Superior temporal gyrus (tissue), 1 donor: ENCODE results near the gene KIRREL3.

Experiments used
- DNase-seq: peaks from one replicate; pipeline ENCODE4 v3.0.0-alpha.2; 2016; ENCODE audit errors: extremely low spot score

Gene KIRREL3

DNA sequence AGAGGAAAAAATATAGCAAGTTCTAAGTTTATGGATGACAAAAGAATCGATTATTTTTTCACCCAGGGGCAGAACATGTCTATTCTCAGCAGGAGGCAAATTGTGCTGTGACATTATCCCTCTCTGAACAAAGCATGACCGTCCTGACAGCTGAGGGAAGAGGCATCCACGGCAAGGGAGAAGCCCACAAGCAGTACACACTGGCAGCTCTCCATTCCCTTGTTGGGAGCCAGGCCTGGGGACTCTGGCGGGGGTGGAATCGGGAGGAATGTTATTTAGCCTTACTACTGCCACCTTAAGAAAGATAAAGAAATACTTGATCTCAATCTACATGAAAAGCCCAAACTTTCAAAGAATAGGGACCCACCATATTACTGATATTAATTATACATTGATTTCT is 3.4 kb downstream of the KIRREL3 start:
- no peak for DNase-seq

- no peak for DNase-seq
These were observed 4.3 kb downstream of the KIRREL3 start for GRCh38 chr11:126996036-126996804.

DNA sequence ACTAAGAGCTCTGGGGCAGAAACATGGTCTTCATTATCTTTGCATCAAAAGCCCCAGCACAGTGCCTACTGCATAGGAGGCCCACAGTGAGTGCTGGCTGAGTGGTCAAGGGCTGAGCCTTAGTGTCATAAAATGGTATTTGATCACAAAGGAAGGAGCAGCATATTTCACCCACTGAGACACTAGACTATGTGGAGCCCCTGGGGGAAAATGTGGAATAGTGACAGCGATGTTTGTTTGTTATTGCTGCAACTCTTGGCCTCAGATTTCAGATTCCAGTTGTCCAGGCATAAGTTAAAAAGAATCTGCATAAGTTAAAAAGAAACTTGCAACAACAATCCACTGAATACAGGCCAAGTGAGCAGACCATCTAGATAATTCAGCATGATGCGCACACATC is 7.0 kb downstream of the KIRREL3 start:
- no peak for DNase-seq

DNA sequence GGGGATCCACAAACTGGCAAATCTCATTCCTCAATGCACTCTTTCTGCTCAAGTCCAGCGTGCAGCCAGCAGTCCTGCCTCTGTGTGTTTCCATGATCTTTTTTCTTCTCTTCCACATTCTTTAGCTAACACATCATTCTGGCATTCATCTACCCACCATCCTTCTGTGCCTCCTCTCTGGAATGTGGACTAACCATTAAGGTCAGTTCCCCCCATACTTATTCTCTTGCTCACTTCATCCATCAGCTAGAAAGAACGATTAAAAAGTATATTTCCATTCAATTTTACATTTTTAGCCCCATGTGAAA is 7.8 kb downstream of the KIRREL3 start:
- no peak for DNase-seq

- DNase-seq: peak; percentile 58
These were observed 8.3 kb downstream of the KIRREL3 start for GRCh38 chr11:126992065-126992803.

DNA sequence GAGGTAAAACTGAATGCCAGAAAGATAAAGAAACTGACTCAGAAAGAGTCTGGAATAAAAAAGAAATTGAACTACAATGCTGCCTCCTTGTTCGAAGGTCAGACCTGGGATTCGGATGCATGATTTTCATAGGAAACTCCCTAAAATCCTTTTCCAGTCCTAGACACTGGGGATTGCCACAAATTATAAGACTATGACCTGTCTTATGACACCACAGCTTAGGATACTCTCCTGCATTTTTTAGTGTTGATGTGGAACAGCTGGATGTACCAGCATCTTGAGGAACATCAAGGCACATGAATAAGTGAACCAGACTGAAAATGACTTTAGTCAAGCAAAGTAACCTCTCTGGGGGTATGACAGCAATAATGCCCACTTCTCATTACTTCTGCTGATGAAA is 9.0 kb downstream of the KIRREL3 start:
- DNase-seq: no peak

GRCh38 chr11:126990716-126991480 is 9.7 kb downstream of the KIRREL3 start:
- DNase-seq: no peak

DNA sequence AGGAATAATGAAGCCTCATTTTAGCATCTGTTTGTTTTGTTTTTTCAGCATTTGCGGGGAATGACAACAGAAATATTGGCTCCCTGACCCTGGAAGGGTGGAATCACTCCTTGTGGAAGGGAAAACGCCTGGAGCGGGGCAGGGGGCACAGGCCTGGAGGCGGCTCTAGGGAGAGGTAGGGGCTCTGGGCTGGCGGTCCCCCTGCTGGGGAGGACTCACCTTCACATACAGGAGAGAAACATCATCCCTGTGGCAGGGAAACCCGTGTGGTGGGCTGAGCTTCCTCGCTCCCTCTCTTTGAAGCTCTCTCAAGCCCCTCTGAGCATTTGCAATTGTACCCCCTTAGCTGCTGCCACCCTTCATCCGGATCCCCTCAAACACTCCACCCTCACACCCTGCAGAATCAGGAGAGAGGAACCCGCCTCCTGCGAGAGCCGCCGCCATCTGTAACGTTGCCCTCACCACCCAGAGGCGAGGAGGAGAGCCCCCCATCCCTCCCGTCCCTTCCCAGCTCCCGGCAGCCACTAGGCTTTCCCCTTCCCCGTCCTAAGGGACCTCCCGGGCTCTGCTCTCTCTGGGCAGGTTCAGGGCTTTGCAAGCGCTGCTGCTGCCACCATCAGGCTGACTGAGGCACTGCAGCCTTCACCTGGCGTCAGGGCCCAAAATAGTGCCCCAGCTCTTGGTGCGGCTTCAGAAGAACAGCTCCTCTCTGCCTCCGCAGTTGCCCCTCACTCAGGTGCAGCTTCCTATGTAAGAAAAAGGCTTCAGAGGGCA is 10.4 kb downstream of the KIRREL3 start:
- peak; percentile 89 for DNase-seq

DNA sequence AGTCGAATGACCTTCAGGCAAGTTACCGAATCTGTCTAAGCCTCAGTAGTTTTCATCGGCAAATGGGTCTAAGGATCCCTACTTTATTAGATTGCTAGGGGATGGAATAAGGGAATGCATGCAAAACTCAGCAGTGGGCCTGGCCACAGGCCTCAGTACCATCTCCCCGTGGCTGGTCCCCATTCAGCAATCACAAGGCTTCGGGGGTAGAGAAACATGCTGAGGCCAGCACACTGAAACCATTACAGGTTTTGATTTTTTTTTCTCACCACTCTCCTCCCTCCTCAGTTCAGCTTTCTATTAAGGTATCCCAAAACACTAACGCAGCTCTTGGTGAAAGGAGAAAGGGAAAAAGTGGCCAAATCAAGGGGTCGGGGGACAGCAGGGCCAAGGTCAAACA is 11.9 kb downstream of the KIRREL3 start:
- no peak for DNase-seq

DNA sequence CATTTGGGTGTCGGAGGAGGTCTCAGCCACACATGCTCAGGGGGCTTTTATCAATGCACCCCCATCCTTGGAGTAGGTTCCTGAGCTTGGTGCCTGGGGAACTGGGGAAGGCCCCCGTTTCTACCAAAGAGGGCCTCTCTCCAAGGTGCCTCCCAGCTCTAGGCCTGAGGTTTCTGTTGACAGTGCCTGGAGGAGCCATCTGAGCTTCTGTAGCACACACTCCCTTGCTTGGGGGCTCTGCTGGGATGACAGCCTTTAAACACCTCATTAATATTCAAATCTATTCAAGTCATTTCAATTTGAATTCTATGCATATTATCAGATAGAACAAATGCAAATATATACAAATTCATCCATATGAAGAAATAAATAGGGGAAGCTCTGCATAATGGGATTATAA is 18.9 kb downstream of the KIRREL3 start:
- DNase-seq: no peak

DNA sequence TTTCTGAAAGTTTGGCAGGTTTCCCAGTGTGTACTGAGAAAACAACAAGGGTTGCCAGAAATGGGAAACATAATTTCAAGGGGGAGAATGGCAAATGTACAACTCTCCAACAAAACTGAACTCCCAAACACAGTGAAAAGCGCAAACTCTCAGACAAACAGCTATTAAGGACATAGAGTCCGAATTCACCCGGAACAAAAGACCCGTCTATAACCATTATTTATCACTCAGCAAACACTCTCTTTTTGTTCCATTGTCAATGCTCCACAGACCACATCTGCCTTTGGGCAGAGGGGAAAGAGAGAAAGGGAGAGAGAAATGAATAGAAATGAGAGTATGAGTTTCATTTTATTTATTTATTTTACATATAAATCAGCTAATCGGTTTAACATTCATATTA is 21.7 kb downstream of the KIRREL3 start:
- peak; percentile 94 for DNase-seq

- no peak for DNase-seq
These were observed 22.4 kb downstream of the KIRREL3 start for GRCh38 chr11:126978165-126978564.

DNA sequence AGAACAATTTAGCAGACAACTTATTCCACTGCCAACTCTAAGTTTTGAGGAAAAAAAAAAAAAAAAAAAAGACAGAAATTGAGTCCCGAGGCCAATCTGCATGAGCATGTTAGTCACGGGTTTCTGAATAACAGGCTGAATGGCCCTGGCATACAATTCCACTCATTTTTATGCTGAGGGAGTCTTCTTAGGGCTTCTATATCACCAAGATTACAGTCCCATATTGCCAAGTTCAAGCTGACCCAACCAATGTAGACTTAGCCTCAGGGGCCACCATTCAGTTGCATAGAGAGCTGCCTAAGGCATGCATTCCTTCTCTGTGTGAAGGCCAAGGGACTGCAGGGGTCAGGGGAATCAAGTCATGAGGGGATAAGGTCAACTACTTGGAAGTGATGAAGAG is 27.5 kb downstream of the KIRREL3 start:
- DNase-seq: no peak

DNA sequence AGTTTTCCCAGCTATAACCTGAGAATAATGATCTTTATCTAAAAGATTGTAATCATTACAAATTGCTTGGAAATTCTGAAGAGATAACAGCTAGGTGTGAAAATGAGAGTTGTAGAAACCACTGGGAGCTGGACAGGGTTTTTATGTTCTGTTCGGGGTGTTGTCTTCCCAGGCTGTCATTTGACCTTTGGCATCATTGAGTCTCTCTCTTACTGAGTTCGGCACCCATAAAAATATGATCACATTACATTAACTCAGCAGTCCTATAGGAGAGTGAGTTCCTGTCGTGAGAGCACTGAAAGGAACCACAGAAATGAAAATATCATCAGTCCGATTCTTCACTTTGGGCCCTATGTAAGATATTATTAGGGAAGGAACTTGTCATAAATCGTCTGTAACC is 29.3 kb downstream of the KIRREL3 start:
- no peak for DNase-seq

- DNase-seq: peak; percentile 85
These were observed 30.6 kb downstream of the KIRREL3 start for GRCh38 chr11:126969865-126970479.

DNA sequence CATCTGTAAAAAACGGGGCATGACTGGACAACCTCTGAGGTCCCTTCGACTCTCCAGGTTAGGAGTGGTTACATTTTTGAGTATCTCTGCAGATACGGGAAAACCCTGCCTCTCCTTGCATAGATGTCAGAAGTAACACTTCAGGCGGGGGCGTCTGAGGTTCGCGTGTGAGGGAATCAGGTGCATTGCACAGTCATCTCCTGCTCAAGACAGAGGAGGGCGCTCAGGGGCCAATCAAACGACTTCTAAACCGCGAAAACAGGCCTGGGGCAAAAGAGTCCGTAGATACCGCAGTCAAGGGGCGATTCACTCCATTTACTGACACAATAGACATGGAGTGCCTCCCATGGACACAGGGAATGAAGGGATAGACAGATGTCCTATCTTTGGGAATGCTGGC is 31.7 kb downstream of the KIRREL3 start:
- DNase-seq: no peak

DNA sequence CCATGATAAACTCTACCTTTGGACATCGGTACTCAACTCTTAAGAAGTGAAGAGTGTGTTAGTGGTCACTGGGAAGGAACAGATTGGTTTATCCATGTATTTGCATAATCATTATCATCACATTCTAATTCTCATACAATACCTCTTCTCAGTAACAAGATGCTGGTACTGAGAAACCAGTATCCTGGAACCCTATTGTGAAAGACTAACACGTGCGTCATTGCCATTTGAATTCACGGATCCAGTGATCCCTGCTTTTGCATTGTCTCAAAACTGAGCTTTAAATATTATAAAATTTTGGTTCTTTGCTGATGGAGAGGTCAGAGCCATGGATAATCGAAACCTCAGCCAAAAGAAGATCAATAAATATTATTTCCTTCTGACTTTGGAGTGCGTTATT is 35.2 kb downstream of the KIRREL3 start:
- DNase-seq: no peak

GRCh38 chr11:126963603-126964363 is 36.8 kb downstream of the KIRREL3 start:
- DNase-seq: no peak

DNA sequence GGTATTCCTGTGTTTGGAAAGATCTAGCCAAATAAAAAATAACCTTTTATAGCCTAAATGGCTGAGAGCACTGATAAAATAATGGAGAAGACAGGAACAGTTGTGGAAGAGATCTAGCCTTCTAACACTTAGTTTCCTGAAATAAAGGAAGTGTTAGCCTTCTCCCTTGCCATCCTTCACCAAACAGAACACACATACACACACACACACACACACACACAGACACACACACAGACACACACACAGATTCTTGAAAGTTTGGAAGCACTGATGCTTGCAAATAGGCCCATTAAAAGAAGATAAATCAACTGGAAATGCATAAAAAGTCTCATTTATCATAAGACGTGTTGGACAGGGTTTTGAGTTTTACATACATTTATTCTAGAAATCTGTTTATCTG is 37.5 kb downstream of the KIRREL3 start:
- no peak for DNase-seq

GRCh38 chr11:126959700-126960099 is 40.9 kb downstream of the KIRREL3 start:
- DNase-seq: no peak

- no peak for DNase-seq
These were observed 43.9 kb downstream of the KIRREL3 start for GRCh38 chr11:126956635-126957034.
